HepG2 (cell line): ENCODE results near the gene EIF3L. TPM values are rescaled to one million over a fixed set of nuclear protein-coding genes. Genes with fewer than 3 reads are reported as not detected.
A peak's percentile ranks its signal among the peaks of the same experiment; 100 is the strongest.

ENCODE experiments used
- ADNP ChIP-seq: sonication (generic); formaldehyde crosslinking; IDR thresholded peaks from 2 replicates; pipeline ENCODE4 v1.4.0; 2020; ENCODE audit warnings: missing genetic modification reagents
- ARNT ChIP-seq: fragments of 450-650 bp; IDR thresholded peaks from 2 replicates; pipeline ENCODE4 v1.6.1; 2017
- ATF6 ChIP-seq: sonication (generic); formaldehyde crosslinking; conservative IDR thresholded peaks from 2 replicates; pipeline ENCODE4 v1.4.0; 2020; ENCODE audit warnings: missing genetic modification reagents
- BCL6 ChIP-seq: IDR thresholded peaks from 2 replicates; pipeline ENCODE4 v1.6.1; 2016; ENCODE audit warnings: missing genetic modification reagents, missing compliant biosample characterization
- CEBPB ChIP-seq: IDR thresholded peaks from 2 replicates; pipeline ENCODE4 v1.6.1; 2011; ENCODE audit warnings: low read depth, low read length, improper control_type of control experiment, borderline replicate concordance
- DRAP1 ChIP-seq: IDR thresholded peaks from 2 replicates; pipeline ENCODE4 v1.6.1; 2016; ENCODE audit warnings: missing genetic modification reagents, missing compliant biosample characterization
- GABPA ChIP-seq, 2 experiments: IDR thresholded peaks; 2 replicates each; pipeline ENCODE4 v1.6.1; 2011 to 2016; ENCODE audit warnings: low read depth in 2 of 2, low read length in 1 of 2, missing biosample characterization in 1 of 2, missing genetic modification characterization in 1 of 2
- HNRNPL ChIP-seq: fragments of 200-400 bp; formaldehyde crosslinking; IDR thresholded peaks from 2 replicates; pipeline ENCODE4 v1.6.1; 2017; ENCODE audit warnings: mild to moderate bottlenecking, low read depth, low read length
- NR2F6 ChIP-seq, 2 experiments: IDR thresholded peaks; 2 replicates each; pipeline ENCODE4 v1.6.1; 2016; ENCODE audit warnings: antibody characterized with exemption in 1 of 2, mild to moderate bottlenecking in 1 of 2
- RXRB ChIP-seq: IDR thresholded peaks from 2 replicates; pipeline ENCODE4 v1.6.1; 2016; ENCODE audit warnings: borderline replicate concordance, missing genetic modification reagents, missing compliant biosample characterization
- SETDB1 ChIP-seq: sonication (generic); formaldehyde crosslinking; IDR thresholded peaks from 2 replicates; pipeline ENCODE4 v1.5.1; 2020; ENCODE audit warnings: missing genetic modification reagents, mild to moderate bottlenecking, borderline replicate concordance
- SMYD3 ChIP-seq: sonication (generic); formaldehyde crosslinking; IDR thresholded peaks from 2 replicates; pipeline ENCODE4 v1.8.1; 2023; ENCODE audit warnings: mild to moderate bottlenecking, missing genetic modification reagents
- THAP7 ChIP-seq: sonication (generic); formaldehyde crosslinking; IDR thresholded peaks from 2 replicates; pipeline ENCODE4 v1.8.1; 2023; ENCODE audit warnings: mild to moderate bottlenecking, missing genetic modification reagents
- YY1 ChIP-seq: IDR thresholded peaks from 2 replicates; pipeline ENCODE4 v1.6.1; 2011; ENCODE audit warnings: low read length, low read depth, moderate library complexity, mild to moderate bottlenecking; ENCODE audit not compliant: insufficient read depth, insufficient replicate concordance
- ZBTB43 ChIP-seq: sonication (generic); formaldehyde crosslinking; conservative IDR thresholded peaks from 2 replicates; pipeline ENCODE4 v1.4.0; 2020; ENCODE audit warnings: missing genetic modification reagents
- ZFP62 ChIP-seq: sonication (generic); formaldehyde crosslinking; IDR thresholded peaks from 2 replicates; pipeline ENCODE4 v1.4.0; 2020; ENCODE audit warnings: missing genetic modification reagents
- ZNF180 ChIP-seq: sonication (generic); formaldehyde crosslinking; IDR thresholded peaks from 2 replicates; pipeline ENCODE4 v1.4.0; 2020; ENCODE audit warnings: low read depth, missing genetic modification reagents, borderline replicate concordance
- ZNF30 ChIP-seq: sonication (generic); formaldehyde crosslinking; IDR thresholded peaks from 2 replicates; pipeline ENCODE4 v1.5.0; 2020; ENCODE audit warnings: mild to moderate bottlenecking, missing genetic modification reagents
- ZNF691 ChIP-seq: sonication (generic); formaldehyde crosslinking; IDR thresholded peaks from 2 replicates; pipeline ENCODE4 v1.4.0; 2020; ENCODE audit warnings: missing genetic modification reagents, low read depth, mild to moderate bottlenecking, borderline replicate concordance
- polyA plus RNA-seq, 8 experiments: library from polyadenylated mRNA; depleted of rRNA in 3 of 8; stranded (reverse) in 7 of 8; unstranded in 1 of 8; fragments of >200 nt; fragmentation: Illumina TruSeq in 4 of 8; extraction: Trizol in 4 of 8; gene quantifications; 2 replicates each; pipeline versions ENCODE4 v1.2.1 to v1.2.3, GENCODE V29; 2011 to 2016; ENCODE audit warnings: low read depth in 4 of 8, missing spikeins in 1 of 8, mixed read lengths in 1 of 8; ENCODE audit not compliant: insufficient read depth in 1 of 8
- total RNA-seq, 5 experiments: library from RNA; depleted of rRNA; stranded (reverse); fragments of >200 nt; fragmentation: Illumina TruSeq; extraction: Trizol; gene quantifications; 2 replicates each; pipeline ENCODE4 v1.2.3, GENCODE V29; 2016; ENCODE audit warnings: low read depth in 1 of 5
- TF ChIP-seq, protein P1 (sequence below): sonication (generic); formaldehyde crosslinking; IDR thresholded peaks from 2 replicates; pipeline ENCODE4 v1.4.0; 2020; ENCODE audit warnings: mild to moderate bottlenecking, missing genetic modification reagents, borderline replicate concordance

The EIF3L gene
- total and polyA plus RNA-seq, 2 of the 13 experiments (the other 11 are each of a cell fraction or from before 2014, with no cell fraction given), result 514 to 793 TPM

DNA sequence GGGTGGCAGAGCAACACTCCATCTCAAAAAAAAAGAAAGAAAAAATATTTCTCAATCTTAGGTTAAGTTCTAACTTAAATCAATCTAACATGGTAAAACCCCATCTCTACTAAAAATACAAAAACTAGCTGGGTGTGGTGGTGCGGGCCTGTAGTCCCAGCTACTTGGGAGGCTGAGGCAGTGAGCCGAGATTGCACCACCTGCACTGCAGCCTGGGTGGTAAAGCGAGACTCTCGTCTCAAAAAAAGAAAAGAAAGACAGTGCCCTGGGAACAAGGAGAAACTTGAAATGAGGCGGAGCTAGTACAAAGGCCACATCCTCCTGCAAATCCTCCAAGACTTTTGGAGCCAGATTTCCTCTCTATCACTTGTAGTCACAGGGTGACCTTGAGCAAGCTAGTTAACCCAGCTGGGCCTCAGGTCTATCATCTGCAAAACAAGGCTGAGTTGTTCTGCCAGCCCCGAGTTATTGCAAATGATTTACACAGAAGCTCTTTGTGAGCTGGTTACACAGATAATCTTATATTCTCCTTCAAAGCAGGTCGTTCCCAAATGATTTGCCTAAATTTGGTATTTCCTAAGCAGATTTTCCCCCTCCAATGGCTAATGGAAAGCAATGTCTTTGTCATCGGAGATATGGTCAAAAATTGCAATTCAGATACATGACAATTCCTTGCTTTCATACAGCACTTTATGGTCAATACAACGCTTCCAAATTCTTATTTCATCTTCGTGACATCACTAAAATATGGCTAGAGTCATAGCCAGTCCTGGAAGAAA, 7.0 kb upstream of the EIF3L start (continued):
- TF ChIP-seq ARNT, result no peak
- TF ChIP-seq SETDB1 (CRISPR knock-in tag), result no peak
- TF ChIP-seq ATF6 (CRISPR knock-in tag), result no peak
- no peak for TF ChIP-seq ZFP62 (CRISPR knock-in tag)
- no peak for TF ChIP-seq NR2F6 (IDR thresholded peaks at IDR 0.05)
- TF ChIP-seq NR2F6 (CRISPR knock-in tag; IDR thresholded peaks at IDR 0.05), result peak; percentile 32; the same call in 1 of the 2 replicates
- 0 out of 2 replicates have a peak, but pooled peaks have one; percentile 9 for TF ChIP-seq DRAP1 (CRISPR knock-in tag)
- 0 out of 2 replicates have a peak, but pooled peaks have one; percentile 30 for TF ChIP-seq BCL6 (CRISPR knock-in tag)
- TF ChIP-seq ADNP (CRISPR knock-in tag), result 0 out of 2 replicates have a peak, but pooled peaks have one; percentile 57
- no peak for TF ChIP-seq ZNF691 (CRISPR knock-in tag)
- TF ChIP-seq GABPA (IDR thresholded peaks at IDR 0.05; ENCODE audit: low read depth, low read length), result no peak
- TF ChIP-seq GABPA (CRISPR knock-in tag; IDR thresholded peaks at IDR 0.05; ENCODE audit: low read depth), result no peak
- TF ChIP-seq RXRB (CRISPR knock-in tag), result peak; percentile 12; the same call in 1 of the 2 replicates
- no peak for TF ChIP-seq HNRNPL
- no peak for TF ChIP-seq ZBTB43
- TF ChIP-seq SMYD3, result no peak
- TF ChIP-seq ZNF30 (CRISPR knock-in tag), result no peak
- TF ChIP-seq, protein P1, sequence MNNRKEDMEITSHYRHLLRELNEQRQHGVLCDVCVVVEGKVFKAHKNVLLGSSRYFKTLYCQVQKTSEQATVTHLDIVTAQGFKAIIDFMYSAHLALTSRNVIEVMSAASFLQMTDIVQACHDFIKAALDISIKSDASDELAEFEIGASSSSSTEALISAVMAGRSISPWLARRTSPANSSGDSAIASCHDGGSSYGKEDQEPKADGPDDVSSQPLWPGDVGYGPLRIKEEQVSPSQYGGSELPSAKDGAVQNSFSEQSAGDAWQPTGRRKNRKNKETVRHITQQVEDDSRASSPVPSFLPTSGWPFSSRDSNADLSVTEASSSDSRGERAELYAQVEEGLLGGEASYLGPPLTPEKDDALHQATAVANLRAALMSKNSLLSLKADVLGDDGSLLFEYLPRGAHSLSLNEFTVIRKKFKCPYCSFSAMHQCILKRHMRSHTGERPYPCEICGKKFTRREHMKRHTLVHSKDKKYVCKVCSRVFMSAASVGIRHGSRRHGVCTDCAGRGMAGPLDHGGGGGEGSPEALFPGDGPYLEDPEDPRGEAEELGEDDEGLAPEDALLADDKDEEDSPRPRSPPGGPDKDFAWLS (CRISPR knock-in tag), result no peak
- TF ChIP-seq YY1, result no peak
- no peak for TF ChIP-seq CEBPB
- no peak for TF ChIP-seq ZNF180 (CRISPR knock-in tag)
- 0 out of 2 replicates have a peak, but pooled peaks have one; percentile 25 for TF ChIP-seq THAP7 (CRISPR knock-in tag)
